GM19397 (cell line): ENCODE data around the gene PGM1.

Experiments
- ATAC-seq: cut with Tn5 transposase; IDR thresholded peaks from one replicate; pipeline ENCODE4 v1.9.1; 2021; ENCODE audit warnings: mild to moderate bottlenecking, moderate library complexity; ENCODE audit not compliant: unreplicated experiment

PGM1 gene

DNA sequence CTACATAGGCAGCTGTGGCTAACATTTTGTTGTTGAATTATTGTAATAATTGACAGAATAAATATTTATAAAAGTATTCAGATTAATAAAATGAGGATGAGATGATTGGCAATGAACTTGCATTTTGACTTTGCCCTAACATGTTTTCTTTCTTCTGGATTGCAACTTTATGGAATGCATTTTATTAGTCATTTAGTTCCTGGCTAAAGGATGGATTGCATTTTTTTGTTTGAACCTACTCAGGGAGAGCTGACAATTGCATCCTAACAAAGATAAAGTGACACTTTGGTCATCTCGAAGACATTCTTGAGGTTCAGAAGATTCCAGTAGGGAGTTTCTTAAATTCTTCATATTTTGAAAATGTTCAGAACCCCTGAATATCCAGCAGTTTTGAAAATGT, 37.5 kb downstream of the PGM1 start:
- ATAC-seq, result no peak

DNA sequence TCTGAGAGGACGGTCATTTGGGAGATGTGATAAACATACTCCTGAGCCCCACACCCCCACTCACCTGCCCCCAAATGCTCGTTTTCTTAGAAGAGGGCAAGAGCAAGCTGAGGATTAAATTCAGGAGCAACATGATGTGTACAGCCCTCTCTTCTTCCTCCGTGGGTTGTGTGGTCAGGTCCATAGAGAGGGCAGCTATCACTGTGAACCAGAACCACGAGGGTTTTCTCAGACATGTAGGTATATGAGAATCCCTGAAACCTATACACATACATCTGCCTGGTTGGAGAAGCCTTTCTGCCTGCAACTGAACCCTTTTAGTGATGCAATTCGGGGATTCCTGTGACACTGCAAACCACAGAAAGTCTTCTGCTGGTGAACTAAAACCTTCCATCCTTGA, 38.9 kb downstream of the PGM1 start:
- ATAC-seq, result no peak

DNA sequence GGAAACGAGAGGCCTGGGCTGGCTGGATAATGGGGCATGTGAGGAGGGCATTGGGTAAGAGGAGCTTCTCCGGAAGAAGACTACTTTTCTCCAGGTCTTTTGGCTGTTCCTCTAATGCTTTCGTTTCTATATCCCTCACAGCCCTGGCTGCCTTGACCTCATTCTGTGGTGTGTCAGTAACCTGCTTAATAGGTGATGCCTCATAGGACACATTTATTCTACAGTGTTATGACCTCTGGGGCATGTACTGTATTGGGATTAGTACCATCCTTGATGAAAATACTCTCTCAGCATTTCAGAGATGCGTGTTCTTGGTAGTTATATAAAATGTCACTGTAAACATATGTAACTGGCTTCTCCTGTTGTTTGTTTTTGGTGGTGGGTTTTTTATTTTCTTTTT, 40.1 kb downstream of the PGM1 start:
- ATAC-seq, result no peak

DNA sequence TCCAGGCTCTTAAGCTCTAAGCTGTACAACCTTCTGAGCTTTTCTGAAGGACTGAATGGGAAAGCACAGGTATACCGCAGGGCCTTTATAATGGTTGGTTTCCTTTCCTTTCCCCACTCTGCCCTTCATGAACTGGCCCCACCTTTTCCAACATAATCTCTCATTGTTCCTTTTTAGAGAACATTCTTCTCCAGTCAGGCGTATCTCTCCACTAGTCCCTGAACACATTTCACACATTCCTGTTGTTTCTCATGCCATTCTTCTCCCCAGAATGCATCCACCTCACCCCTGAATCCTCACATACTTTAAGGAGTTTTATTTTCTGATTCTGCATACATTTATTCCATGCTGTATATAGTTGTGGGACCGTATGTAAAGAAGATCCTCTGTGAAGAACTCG, 41.3 kb downstream of the PGM1 start:
- ATAC-seq, result no peak

DNA sequence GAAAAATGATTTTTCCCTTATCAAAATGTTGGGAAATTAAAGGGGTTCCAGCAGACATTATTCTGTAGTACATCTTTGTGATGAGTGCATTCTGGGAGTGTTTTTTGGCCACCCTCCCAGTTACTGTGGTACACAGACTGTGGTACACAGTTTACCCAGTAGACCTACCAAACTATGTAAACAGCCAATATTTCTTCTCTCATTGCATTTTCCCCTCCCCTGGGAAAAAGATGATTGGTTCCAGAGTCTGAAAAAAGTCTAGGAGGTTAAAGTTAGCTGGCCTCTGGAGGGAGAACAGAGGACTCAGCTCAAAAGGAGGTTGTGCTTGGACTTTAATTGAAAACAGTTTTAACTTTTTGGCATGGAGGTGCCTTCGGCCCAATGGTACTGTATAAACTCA, 42.5 kb downstream of the PGM1 start:
- no peak for ATAC-seq

DNA sequence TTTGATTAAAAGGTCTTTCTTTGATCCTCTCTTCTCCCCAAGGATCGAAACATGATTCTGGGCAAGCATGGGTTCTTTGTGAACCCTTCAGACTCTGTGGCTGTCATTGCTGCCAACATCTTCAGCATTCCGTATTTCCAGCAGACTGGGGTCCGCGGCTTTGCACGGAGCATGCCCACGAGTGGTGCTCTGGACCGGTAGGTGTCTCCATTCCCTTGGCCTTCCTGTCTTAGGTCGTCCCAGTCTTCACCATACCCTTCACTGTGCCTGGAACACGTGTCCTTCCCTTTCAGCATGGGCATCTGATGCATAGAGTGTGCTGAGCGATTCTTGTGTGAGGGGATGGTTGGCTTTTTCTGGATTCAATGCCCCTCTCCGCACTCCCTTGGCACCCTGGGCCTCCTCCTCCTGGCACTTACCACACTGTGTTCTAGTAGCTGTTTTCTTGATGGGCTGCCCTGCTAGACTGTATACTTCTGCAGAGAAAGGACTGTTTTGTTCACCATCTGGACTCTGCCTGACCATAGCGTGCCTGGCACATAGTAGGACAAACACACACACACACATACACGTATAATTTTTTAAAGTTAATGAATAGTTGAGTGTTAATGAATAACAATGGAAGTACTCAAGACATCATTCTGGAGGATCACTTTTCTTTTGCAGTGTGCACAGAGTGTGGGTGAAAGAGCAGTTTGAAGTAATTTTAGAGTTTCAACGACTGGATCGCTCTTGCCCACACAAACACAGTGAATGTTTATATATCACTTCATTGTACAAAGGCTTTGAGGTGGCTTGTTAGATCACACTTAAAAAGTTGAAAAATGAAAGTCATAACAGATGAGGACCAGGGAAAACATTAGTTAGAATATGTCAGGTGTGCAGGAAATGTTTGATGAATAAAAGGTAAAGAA, 43.2 kb downstream of the PGM1 start:
- no peak for ATAC-seq

DNA sequence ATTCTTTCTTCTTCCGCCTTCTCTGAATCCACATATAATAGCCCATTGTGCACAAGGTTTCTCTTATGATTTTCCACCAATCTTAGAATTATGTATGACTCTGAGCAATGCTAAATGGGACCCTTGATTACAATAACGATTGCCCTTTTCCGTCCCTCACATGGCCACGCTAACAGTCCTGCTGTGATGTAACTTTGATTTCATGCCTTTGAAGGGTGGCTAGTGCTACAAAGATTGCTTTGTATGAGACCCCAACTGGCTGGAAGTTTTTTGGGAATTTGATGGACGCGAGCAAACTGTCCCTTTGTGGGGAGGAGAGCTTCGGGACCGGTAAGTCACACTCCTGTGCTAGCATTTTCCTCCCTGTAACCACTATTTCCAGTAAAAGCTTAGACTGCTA, 45.3 kb downstream of the PGM1 start:
- no peak for ATAC-seq

DNA sequence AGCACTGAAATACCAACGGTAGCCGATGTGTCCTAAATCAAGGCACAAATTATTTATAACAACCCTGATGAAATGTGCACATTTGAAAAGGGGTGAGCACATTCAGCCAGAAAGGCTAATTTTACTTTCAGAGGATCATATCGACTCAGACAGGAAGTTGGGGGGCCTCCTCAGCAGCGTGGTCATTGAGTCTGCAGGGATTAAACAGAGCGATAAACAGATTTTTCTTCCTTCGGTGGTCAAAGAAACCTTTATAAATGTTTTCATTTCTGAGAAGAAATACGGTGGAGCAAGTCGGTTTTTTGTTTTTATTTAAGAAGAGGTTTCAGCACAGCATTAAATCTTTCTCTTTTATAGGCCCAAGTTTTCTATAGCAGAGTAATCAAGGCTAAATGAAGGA, 45.7 kb downstream of the PGM1 start:
- no peak for ATAC-seq

DNA sequence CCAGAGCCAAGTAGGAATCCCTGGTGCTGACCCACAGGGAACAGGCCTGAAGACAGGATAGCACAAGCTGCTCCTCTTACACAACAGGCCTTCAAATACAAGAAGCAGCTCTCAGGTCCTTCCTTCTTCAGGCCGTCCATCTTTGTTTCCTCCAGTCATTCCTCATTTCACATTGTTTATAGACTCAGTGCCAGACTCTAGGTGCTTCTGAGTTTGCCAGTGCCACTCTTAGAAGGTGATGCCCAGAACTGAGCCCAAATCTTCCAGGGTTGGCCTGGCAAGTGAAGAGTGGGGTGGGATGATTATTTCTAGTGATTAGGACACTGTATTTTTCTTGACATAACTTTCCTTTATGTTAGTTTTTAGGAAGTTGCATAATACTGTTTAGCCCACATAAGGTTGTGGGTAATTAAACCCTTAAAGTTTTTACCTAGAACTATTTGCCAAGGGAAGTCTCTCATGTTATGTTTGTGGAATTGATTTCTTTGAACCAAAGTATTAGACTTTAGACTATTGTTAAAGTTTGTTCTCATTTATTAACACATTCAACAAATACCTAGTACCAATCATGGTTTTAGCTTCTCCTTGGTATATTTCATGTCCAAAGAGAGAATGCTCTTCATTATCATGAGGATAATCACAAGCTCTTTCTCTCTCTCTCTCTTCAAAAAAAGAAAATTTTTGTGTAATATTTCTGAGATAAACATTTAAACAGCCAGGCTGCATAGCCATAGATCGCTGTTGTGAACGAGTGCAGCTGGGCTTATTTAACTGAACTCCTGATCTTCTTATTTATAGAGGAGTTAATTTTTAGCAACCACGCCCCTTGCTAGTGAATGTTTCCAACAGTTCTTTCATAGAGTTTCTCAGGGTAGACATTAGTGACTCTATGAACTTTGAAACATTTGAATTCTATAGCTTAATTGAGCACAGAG, 47.7 kb downstream of the PGM1 start:
- no peak for ATAC-seq

DNA sequence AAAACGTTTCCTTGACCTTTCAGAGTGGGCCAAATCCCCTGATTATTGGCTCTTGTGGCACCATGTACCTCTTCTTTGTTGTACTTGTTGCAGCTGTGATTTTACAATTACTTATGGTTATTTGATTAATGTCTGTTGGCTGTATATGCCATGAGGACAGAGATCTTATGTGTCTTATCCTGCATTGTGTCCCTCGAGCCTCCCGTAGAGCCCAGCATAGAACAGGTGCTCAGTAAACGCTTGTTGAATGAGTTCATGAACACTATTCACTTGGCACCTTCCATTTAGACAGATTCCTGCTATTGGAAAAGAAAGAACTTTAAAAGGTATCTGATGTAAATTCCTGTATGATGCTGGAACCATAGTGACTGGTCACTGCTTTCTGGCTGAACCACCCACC, 48.4 kb downstream of the PGM1 start:
- no peak for ATAC-seq

DNA sequence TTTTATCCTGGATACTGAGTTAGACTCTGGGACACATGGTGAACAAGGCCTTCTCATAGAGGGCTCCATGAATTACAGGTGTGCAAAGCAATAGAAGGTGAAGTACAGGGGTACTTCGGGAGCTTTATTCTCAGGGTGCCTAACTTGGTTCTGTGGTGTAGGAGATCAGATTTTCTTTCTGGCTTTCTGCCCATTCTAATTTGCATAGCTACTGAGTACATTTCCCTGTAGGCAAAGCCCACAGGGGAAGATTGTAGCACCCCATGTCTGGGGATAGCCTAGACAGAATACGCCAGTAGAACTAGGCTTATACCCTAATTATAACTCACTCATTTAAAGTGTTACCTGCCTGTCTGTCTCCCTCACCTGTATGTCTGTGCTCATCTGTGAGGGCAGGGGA, 49.7 kb downstream of the PGM1 start:
- no peak for ATAC-seq

DNA sequence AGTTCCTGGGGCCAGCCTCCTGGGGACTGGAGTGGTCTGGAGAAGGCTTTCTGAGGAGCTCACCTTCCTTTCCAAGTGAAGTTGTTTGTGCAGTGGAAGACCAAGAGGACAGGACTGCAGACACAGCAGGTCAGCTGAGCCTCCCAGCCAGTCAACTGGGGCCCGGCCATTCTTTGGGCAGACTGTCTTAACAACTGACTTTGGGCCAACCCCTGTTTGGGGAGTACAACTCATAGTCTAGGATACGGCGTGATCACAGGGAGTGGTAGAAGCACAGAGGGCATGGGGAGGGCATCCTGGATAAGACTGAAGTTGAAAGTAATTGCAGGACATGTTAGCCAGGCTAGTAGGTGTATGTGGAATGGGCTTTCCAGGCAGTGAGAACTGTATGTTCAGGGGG, 50.3 kb downstream of the PGM1 start:
- ATAC-seq, result no peak

DNA sequence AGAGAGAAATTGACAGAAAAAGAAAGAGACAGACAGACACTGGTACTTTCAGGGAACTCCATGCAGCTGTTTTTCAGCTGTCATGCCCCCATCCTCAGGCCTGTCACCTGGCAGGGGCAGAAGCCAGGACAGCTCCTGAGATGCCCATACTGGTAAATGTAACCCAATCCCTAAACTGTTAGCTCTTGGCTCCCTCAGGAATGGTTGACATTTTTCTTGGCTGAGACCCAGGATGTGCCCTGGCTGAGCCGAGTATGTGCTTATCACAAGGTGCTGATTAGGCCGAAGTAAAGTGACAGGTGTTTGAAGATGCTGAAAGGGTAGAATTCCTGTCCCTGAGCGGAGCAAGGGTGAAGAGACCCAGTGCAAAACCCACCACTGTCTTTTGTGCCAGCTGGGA, 50.7 kb downstream of the PGM1 start:
- no peak for ATAC-seq

DNA sequence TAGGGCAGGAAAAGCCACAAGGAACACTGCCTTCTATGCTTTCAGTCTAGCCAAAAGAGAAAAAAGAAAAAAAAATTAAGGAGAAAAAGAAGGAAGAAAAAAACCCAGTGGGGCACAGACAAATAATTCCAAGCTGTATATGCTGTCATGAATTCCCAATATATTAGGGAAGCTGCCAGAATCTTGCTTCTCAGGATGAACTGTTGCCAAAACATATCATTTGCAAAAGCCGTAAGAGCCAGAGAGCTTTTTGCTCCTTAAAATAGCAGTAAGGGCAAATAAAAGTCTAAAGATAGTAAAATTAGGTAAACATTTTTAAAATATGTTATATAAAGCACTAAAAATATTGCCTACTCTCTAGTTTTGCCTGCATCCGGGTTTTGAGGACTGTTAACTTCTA, 52.1 kb downstream of the PGM1 start:
- ATAC-seq, result no peak

DNA sequence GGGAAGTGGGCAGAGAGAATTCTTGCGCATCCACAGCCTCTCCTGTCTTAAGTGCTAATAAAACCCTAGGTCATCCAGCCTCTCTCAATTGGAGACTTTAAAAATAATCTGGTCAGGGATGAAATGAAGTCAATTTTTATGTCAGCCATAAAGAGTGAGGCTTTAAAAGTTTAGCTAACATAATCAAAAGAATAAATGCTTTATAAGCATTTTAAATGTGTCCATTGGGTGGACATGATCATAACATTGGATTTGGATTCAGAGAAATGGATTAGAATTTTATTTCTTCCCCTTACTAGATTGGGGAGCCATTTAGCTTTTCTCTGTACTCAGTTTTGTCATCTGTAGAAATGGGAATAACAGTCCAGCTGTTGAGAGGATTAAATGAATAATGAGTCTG, 55.5 kb downstream of the PGM1 start:
- ATAC-seq, result no peak

DNA sequence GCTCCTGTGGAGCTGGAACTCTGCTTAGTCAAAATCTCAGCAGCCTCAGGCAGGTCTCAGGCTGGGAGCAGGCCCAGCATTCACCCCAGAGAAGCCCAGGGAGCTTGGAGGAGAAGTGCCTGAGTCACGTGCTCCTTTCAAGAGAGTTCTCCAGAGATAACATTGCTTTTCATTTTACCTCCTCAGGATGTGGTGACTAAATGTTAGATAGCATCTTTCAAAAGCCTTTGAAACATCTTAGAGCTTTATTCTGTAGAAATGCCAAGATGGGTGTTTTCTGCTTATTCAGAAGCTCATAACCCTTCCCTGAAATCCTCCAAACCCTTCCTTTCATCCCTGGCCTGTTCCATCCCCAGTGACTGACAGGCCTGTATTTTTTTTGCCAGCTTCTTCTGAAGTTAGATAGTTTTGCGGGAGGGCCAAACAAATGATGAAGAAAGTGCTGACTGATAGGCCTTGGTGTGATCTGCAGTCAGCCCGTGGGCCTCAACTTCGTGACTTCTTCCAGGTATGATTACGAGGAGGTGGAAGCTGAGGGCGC, 58.0 kb downstream of the PGM1 start:
- ATAC-seq, result no peak

DNA sequence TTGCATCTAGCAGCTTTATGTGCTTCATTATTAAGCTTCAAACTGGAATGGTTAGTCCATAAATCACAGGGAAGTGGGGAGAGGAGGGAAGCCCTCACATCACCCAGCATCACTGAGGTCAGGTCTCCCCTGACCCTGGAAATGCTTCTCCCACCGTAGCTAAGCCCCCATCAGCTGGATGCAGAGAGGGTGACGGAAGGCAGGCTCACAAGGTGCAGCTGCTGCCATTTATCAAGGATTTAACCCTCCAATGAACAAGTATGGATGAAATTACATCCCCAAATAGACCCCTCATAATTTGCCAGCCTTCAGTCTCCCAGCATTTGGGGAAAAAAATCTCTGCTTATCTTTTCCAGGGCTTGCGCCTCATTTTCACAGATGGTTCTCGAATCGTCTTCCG, 60.8 kb downstream of the PGM1 start:
- no peak for ATAC-seq

DNA sequence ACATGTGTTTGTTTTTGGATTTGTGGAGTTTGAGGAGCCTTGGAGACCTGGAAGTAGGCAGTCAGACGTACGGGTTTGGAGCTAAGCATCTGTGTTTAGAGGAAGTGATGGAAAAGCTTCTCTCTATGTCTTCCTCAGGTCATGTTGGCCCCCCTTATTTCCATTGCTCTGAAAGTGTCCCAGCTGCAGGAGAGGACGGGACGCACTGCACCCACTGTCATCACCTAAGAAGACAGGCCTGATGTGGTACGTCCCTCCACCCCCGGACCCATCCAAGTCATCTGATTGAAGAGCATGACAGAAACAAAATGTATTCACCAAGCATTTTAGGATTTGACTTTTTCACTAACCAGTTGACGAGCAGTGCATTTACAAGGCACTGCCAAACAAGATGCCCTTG, 66.2 kb downstream of the PGM1 start:
- ATAC-seq, result no peak

DNA sequence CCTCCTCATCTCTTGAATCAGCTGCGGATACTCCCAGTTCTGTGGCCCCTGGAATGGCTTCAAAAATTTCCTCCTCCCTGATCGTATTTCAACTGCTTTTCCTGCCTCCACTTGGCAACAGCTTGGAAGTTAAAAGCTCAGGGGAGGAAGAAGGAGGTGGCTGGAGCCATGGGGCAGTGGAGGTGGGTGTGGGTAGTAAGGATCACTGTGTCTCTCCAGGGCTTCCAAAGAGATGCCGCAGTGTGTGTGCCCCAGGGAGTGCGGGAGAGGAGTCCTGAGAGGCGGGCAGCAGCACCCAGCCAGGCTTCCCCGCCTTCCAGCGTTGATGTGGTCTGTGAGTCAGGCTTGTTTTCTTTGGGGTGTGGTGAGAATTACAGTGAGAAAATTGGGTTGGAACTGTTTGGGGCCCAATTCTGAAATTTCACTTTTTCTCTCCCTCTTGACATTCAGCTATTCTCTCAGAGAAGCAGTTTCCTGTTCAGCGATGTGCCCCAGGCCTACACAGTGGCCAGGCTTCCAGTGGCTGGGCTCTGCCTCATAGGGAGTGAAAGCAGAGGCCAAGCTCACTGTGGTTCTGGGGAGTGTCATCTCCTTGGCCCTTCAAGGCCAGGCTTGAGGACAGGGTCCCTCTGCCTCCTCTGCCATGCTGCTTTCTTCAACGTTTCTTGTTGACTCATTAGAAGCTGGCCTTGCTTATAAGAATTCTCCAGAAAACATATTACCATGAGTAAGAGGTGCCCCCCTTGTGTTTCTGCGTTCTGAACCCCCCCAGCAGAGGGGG, 69.0 kb downstream of the PGM1 start:
- ATAC-seq, result no peak

DNA sequence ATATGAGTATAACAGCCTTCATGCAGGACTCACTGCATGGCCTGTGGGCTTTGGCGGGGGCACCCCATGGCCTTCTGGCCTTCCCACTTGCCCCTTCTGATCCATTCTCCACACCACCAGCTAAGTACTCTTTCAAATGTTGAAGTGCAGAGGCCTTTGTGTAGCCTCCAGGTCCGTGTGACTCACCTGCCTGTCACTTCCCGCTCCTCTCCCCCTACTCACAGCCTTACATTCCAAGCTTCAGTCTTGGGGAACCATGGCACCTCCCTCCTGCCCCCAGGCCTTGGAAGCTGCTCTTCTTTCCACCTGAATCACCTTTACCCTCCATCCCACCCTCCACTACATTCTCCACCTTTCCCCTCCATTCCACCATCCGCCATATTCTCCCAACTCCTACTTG, 69.6 kb downstream of the PGM1 start:
- ATAC-seq, result no peak

DNA sequence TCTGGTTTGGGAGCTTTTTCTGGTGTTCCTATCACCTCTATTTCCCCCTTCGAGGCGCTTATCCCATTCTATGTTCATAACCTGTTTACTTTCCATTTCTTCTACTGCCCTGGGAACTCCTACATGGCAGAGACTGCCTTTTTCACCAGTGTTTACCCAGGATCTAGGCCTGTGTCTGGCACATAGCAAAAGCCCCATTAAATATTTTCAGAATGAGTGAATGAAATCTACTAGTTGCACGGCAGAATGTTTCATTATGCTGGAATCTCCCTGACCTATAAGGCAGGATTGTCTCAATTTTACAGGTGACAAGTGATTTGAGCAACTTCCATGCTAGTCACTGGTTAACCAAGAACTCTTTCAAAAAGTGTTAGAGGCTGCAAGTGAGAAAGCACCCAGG, 70.1 kb downstream of the PGM1 start:
- ATAC-seq, result no peak
